Testis (tissue), 2 donors: Measurements from ENCODE around the gene ALDH2.

Source experiments
- CTCF ChIP-seq, 3 experiments: fragments of 450-650 bp in 2 of 3; fragments of 200-600 bp in 1 of 3; sonication (generic) in 1 of 3; IDR thresholded peaks; one replicate each; pipeline ENCODE4 v1.5.1; 2016 to 2019; ENCODE audit warnings: antibody characterized with exemption in 3 of 3, mild to moderate bottlenecking in 2 of 3, moderate library complexity in 1 of 3
- POLR2A ChIP-seq: fragments of 450-650 bp; IDR thresholded peaks from one replicate; pipeline ENCODE4 v1.6.1; 2017; ENCODE audit warnings: antibody characterized with exemption, mild to moderate bottlenecking, moderate library complexity

- TF ChIP-seq CTCF (IDR thresholded peaks at IDR 0.05) = no peak
- no peak for TF ChIP-seq POLR2A
These were observed 39.6 kb downstream of the ALDH2 start for GRCh38 chr12:111806304-111806703.
